ENCODE data around the gene ELN.

DNA sequence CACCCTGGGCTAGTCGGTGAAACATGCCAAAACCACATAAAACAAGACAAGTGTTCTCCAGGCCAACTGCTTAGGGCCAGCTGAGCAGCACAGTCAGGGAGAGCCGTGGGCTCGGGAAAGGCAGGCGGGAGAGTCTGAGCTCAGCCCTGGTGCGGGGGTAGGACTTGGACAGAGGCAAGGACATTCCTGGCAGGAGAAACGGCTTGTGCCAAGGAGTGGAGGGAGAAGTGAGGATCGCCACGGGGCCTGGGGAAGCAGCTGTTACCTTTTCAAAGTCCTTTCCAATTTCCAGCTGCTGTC lies 4.2 kb downstream of the ELN start:
- no peak for TF ChIP-seq CTCF (IDR thresholded peaks at IDR 0.05; ENCODE audit: control extremely low read depth in 1 of 3, insufficient read depth in 1 of 3, low read depth in 1 of 3, low read length in 3 of 3)
- TF ChIP-seq RFX5 (IDR thresholded peaks at IDR 0.05; ENCODE audit: borderline replicate concordance, low read depth, low read length), result no peak
- no peak for TF ChIP-seq RNF2 (IDR thresholded peaks at IDR 0.05; ENCODE audit: borderline replicate concordance, low read depth, low read length, missing control alignments, poor library complexity, severe bottlenecking)
- no peak for TF ChIP-seq RXRA (IDR thresholded peaks at IDR 0.05; ENCODE audit: insufficient read depth, low read depth, low read length)
- no peak for TF ChIP-seq CBX5 (IDR thresholded peaks at IDR 0.05; ENCODE audit: low read depth, low read length)
- TF ChIP-seq CEBPB (IDR thresholded peaks at IDR 0.05; ENCODE audit: low read depth, low read length), result no peak
